Stimulated activated CD4-positive, alpha-beta T cell treated with anti-CD3 and anti-CD28 coated beads, Interleukin-15, amount 100 ng/mL, for 24 hours (primary cell): ENCODE results near the gene CD79B.

Experiments used
- DNase-seq: peaks from one replicate; pipeline ENCODE4 v3.0.0-alpha.2; 2020

The CD79B gene

DNA sequence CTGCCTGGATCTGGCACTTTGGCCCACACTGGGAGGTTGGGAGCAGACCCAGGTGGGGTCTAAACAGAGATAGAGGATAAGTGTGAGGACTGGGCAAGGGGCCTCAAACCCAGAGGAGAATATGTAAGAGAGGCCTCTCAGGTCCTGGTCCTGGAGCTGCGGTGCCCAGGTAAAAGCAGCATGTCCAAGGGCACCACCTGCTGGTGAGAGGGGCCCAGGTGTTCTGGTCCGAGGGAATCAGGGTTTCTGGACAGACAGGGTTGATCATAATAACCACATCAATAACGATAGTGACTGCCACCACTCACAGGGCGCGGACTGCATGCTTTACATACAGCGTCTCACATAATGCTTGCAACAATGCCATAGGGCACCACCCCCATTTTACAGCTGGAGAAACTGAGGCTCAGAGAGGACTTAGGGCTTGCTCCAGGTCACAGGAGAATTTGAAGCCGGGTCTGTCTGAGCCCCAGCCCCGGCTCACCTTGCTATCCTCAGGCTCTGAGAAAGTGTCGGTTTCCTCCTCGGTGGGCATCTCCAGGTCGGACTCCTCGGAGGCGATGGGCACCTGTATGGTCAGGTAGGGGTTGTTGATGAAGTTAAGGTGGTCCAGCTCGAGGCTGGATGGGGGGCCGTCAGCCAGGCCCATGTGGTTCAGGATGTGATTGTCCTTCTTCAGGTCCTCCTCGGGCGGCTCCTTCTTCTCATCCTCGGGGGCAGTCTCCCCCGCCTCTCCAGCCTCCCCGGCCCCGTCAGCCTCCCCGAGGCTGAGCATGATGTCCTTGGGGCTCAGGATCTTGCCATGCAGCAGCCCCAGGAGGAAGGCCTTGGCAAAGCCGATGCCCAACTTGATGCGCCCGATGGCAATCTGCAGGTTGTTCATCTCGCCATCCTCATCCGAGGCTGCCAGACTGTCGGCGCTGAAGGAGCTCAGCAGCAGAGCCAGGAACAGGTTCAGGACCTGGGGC is 19.1 kb upstream of the CD79B start:
- DNase-seq = peak; percentile 48

DNA sequence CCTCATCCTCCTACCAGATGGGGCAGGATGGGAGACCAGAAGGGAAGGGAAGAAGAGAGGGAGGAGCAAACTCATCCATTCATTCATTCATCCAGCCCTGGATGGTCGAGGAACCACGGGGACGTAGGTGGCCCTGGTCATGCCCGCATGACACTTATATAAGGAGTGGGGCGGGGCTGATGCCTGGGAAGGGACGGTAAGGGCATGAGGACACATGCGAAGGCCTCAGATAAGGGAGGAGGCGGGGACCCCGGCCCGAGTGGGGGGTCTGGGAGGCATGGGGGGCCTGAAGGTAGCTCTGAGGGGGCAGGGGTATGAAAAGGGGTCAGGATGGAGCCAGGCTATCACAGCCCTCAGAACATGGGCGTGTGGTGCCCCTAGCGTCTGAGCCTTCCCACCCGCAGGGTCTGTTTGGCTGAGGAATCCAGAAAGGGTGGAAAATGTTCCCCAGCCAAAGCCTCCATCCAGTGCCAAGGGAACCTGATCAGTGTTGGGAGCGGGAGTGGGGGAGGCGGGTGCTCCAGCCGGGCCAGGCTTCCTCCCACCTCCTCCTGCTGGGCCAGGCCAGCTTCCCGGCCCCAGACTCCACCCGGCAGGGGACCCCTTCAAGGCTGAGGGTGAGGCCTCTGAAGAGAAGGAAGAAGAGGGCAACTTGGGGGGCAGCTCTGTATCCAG is 17.6 kb upstream of the CD79B start:
- no peak for DNase-seq

DNA sequence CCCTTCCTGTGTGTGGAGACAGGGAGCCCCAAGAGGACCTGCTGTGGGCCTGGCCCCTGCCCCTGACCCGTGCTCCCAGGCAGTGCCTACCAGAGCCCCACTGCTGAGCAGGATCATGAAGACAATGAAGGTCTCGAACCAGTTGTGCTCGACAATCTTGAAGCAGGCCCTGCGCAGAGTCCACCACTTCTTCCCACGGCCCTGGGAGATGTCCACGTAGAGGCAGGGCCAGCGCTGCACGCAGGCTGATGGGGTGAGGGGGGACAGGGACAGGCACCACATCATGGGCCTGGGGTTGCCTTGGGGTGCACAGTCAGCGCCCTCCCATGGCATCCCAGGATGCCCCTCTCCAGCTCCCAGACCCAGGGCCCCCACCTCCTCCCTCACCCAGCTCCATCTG is 16.4 kb upstream of the CD79B start:
- no peak for DNase-seq

DNA sequence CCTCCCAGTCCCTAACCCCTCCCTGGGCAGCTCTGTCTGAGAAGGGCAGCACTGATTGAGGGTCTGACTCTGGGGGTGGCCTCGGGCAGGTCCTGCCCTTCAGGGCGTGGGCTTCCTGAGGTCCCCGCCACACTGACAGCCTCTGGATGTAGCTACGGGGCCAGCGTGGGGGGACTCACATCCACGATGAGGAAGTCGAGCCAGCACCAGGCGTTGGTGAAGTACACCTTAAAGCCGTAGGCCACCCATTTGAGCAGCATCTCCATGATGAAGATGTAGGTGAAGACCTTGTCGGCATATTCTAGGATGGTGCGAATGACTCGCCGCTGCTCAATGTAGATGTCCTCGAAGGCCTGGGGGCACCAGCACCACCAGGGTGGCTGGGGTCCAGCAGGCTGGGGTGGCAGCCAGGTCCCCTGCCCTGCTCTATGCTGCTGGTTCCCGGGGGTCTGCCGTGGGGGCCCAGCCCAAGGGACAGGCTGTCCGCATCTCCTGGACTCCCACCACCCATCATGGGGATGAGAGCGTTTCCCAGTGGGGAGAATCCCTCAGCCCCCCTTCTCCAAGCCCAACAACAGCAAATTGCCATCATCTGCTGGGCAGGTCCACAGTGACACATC is 15.7 kb upstream of the CD79B start:
- no peak for DNase-seq

DNA sequence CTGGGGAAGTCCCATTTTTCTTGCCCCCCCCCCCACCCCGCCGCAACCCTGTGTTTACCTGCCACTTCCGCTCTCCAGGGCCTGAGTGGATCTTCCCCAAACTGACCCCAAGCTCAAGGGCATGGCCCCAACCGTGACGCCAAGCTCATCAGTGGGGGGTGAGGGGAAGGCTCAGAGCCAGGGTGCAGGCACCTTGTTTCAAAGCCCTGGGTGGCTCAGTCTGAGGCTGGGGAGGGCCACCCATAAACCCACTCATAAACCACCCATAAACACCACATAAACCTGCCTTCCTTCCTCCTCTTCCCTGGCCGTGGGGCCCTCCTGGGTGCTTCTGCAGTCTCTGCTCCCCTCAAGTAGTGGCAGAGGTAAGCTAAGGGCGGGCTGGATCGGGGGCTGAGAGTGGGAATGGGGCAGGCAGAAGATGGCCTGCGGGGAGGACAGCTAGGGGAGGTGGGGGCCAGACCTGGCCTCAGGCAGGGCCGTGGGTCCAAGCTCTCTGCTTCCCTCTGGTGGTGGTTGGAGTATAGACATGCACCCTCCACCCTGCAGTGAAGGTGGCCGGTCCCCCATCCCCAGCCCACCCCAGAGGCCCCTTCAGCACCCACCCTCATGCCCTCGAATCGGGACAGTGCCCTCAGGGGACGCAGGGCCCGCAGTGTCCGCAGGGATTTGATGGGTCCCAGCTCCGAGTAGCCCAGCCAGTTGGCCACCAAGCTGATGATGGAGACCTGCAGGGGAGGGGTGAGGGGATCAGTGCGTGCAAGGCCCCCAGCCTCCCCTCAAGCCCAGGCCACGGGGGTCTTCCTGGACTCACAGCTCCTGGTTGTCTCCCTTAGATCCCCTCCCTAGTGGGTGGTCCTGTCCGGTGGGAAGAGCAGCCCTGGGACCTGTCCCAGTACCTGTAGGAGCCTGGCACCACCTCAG is 14.6 kb upstream of the CD79B start:
- peak; percentile 75 for DNase-seq

DNA sequence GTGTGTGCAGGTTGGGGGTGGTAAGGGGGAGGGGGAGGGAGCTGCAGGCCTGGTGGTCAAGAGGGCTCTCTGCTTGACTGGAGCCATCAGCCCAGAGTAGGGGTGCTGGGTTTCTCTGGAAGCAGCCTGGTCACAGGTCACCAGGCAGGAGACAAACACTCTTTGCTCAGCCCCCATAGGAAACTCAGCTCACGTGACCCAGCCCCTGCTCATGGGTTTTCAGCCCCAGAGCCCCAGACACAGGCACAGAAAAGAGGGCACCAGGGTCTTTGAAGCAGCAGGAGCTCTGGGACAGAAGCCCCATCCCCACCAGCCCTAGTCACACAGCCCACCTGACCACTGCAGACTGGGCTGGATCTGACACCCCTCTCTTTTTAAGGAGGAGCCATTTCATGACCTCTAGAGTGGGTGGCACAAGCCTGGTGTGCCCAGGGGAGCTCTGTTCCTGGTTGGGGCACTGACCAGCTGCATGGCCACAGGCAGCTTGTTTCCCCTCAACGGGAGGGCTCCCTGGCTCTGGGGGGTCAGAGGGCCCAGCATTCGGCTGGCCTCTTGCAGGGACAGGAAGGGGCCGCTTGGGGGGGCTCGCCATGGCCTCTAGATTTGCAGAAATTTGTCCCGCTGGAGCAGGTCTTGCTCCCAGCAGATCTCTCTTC is 13.8 kb upstream of the CD79B start:
- DNase-seq = no peak

DNA sequence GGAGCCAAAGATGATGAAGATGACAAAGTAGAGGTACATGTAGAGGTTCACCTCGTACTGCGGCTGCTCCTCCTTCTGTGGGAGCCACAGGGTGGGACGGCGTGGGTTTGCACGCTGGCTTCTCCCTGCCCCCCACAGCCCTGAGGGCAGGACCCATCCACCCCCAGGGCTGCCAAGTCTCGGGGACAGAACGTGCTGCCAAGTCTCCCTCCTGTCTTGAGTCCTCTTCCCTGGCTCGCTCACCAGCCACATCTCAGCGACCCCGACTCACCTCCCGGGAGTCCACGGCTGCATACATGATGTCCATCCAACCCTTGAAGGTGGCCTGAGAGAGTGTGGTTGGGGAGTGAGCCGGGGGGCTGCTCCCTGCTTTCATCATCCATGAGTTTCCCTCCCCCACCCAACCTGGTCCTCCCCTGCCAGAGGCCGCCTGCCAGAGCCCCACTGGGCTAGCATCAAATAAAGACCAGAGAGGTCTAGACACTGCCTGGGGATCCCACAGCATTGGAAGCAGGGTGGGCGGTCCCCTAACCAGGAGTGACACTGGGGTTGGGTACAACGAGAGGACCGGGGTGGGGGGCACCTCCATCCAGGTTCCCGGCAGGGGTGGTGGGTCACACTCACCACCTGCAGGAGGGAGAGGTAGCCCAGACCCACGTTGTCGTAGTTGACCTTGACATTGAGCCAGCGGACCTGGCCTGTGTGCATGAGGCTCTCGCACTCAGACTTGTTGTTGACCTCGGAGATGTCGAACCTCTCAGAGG is 12.8 kb upstream of the CD79B start:
- DNase-seq = no peak

DNA sequence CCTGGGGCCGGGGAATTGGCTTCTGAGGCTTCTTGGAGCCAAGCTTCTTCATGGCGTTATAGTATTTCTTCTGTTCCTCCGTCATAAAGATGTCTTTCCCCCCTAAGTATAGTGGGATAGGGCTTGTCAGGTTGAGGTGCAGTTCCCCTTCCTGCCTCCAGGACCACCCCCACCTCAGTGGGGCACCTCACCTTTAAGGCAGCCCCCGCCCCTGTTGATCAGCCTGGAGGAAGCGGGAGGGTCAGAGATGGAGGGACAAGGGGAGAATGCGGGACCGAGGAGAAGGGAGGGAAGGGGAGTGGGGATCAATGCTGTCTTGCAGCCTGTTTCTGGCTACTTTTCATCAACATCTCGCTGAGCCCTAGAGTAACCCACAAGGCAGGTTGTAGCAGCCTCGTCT is 11.6 kb upstream of the CD79B start:
- DNase-seq = no peak

DNA sequence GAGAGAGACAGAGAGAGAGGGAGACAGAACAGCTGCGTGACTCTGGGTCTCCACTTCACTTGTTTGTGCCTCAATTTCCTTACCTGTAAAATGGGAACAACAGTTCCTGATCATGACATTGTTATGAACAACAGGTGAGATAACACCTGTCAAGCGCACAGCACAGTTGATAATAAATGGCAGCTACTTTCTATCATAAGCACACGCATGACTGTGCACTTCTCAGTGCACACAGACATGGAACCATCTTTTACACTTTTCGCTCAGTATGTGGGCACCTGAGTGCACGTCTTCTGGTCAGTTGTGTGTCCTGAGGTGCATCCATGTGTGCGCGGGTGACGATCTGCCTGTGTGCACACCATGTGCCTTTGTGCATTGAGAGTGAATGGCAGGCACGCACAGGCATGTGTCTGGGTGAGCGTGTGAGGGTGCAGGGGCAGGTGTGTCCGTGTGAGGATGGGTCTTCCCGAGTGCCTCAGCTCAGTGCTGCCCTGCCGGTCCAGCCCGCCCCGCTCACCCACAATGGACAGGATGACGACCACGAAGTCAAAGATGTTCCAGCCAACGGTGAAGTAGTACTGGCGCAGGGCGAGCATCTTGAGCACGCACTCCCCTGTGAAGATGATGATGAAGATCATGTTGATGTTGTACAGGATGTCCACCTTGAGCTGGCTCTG is 10.3 kb upstream of the CD79B start:
- no peak for DNase-seq

DNA sequence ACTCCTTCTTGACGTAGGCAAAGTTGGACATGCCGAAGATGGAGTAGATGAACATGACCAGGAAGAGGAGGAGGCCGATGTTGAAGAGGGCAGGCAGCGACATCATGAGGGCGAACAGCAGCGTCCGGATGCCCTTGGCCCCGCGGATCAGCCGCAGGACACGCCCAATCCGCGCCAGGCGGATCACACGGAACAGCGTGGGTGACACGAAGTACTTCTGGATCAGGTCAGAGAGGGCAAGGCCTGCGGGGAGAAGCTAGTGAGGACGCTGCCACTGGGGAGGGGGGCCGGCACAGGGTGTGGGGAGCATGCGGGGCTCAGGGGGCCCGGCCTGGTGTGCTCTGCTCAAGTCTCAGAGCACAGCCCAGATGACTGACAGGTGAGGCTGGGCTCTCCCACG is 9.6 kb upstream of the CD79B start:
- no peak for DNase-seq

DNA sequence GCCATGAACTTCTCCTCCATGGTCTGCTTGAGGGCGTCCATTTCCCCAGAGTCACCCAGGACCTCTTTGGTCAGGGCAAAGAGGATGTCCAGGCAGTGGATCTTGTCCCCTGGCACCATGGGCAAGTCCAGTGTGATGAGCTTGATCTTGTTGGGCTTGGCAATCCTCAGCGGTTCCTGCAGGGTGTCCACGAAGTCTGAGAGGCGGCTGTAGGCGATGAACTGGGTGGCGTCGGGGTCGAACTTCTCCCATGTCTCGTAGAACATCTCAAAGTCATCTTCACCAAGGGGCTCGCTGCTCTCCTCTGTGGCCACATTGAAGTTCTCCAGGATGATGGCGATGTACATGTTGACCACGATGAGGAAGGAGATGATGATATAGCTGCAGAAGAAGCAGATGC is 9.0 kb upstream of the CD79B start:
- DNase-seq = no peak

DNA sequence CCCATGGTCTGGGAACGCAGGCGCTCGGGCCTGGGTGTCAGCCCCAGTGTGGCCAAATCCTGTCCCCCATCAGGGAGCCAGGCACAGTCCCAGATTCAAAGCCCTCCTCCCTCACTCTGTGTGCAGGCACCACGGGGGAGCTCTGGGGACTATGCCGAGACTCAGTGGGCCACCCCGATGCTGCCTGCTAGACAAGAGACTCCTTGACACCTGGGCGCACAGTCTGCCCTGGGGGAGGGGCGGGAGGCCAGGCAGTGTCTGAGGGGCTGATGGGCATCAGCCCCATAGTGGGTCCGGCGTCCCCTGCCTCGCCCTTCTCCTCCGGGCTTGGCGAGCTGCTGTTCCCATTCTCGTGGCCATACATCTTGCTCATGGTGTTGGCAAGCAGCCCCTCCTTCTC is 8.5 kb upstream of the CD79B start:
- DNase-seq = no peak

DNA sequence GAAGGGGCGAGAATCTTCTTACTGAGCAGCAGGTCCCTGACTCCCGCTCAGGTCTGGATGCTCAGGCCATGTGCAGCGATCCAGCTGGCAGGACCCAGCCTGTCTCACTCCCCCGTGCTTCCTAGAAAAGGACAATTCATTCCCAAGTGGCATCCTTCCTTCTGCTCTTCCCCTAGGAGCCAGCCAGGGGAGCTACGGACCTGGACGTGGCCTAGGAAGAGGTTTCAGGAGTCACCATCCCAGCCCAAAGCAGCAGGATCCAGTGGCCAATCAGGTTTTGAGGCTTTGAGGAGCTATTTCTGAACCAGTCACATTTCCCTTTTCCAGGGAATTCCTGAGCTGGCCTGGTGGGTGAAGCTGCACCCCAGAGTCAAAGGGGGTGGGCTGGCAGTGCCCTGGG is 7.8 kb upstream of the CD79B start:
- DNase-seq = no peak

DNA sequence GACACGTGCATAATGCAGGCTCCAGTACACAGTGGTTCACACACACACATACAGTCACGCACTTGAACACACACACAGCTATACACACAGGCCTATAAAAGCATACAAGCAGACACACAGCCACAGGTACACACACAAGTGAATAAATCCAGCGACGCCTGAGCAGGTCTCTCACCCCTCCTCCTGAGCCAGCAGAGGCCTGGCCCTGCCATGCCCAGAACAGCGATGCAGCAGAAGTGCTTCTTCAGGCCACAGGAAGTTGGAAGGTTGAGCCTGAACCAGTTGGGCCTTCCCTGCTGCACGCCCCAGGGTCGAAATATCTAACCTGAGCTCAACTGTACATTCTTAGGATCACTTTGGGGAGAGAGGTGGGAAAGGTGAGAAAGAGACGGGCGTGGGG is 7.3 kb upstream of the CD79B start:
- DNase-seq = no peak

DNA sequence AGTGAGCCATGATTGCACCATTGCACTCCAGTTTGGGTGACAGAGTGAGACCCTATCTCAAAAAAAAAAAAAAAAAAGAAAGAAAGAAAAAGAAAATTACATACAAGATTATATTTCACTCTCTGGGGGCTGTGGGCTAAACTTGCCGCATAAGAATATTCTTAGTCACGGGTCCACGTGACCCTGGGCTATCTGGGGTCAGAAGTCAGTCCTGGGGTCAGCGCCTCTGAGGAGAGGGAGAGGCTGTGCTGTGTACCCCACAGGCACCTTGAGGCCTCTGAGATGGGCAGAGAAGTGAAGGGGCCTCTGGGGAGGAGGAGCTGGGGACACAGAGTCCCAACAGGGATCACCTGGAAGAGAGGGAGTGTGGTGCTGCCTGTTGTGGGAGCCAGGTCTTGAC is 5.8 kb upstream of the CD79B start:
- no peak for DNase-seq

DNA sequence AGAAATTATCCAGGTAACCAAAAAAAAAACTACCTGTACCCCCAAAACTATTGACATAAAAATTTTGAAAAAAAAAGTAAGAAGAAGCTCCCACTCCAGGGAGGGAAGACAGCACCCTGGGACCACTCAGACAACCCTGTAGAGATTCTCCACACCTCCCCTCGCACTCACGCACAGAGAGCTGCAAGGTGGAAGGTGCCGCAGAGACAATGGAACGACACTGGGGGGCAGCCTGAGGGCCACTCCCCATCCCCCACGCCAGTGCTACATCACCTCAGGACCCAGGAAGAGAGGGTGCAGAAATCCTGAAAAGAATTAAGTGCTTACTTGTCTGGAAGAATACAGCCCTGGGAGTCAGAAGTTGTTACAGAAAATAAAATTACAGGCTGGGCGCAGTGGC is 5.2 kb upstream of the CD79B start:
- DNase-seq = no peak

DNA sequence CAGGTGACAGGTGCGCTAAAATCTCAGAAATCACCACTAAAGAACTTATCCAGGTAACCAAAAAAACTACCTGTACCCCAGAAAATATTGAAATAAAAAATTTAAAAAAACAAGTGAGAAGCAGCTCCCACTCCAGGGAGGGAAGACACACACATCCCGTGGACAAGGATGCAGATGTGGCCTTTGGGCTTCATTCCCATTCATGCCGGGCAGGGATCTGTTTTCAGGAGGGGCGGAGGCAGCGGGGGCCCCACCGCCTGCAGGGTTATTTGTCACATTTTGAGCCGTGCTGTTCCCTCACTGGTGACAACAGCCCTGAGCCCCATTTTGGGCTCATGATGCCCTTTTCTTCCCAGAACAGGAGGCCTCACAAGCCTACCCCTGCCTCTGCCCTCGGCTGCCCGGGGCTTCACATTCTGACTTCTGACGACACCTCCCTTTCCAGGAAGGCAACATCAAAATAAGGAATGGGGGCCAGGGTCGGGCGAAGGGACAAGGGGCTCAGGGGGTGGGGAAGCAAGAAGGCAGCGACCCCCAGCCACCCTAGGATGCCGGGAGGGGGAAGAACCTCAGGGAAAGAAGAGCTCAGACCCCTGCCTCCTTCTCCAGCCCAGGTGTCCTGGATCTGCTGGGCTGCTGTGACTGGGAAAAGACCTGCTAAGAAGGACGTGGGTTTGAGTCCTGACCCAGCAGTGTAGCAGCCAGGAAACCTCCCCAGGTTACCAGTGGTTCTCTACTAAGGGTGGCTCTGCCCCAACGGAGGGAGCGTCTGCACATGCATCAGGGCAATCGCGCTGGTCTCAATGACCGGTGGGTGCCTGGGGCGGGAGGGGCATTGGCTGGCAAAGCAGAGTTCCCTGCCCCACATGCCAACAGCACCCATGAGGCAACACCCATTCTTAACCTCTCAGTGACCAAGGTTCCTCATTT is 2.3 kb upstream of the CD79B start:
- DNase-seq = no peak

DNA sequence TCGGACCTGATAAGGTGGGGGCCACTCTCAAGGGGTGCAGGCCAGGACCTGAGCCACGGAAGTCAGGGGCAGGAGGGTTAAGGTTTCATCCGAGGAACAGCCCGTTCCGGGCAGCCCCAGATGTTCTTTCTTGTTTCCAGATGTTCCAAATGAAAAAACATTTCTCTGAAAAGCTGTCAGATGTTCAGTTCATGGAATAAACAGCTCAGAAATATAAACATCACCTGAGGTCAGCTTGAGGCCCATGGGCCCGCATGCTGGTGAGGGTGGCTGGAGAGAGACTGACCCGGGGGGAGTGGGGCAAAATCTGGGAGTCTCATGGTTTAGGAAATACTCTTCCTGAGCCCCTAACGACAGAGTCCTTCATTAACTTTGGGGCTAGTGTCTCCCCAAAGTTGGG is 1.5 kb upstream of the CD79B start:
- no peak for DNase-seq

DNA sequence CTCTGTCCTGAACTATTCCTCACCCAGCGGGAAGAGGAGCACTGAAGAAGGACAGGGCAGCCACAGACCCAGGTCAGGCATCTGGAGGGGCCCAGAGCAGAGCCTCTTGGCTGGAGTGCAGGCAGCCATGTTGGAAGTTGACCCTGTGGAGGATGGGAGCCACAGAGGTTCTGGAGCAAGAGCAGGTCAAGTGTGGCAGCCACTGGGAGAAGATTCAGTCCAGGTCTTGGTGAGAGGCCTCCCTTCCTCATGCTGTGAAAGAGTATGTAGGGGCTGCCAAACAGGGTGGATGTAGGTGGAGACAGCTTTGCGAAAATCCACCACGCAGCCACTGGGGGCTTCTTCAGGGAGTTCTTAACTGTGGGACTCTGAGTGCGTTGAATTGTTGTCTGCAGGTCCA is 590 bp upstream of the CD79B start:
- no peak for DNase-seq
